HepG2 (cell line): Measurements from ENCODE around the gene PDGFA. TPM values are rescaled to one million over a fixed set of nuclear protein-coding genes. Genes with fewer than 3 reads are reported as not detected.

Experiments
- AKAP8 ChIP-seq: sonication (generic); formaldehyde crosslinking; IDR thresholded peaks from 2 replicates; pipeline ENCODE4 v1.5.1; 2020; ENCODE audit warnings: mild to moderate bottlenecking, missing genetic modification reagents
- BATF2 ChIP-seq: sonication (generic); formaldehyde crosslinking; IDR thresholded peaks from 2 replicates; pipeline ENCODE4 v1.8.0; 2022; ENCODE audit warnings: mild to moderate bottlenecking, missing genetic modification reagents, moderate library complexity
- FOSL2 ChIP-seq: sonication (generic); formaldehyde crosslinking; IDR thresholded peaks from 2 replicates; pipeline ENCODE4 v1.4.0; 2020; ENCODE audit warnings: missing genetic modification reagents
- FOXM1 ChIP-seq: sonication (generic); formaldehyde crosslinking; IDR thresholded peaks from 2 replicates; pipeline ENCODE4 v1.5.0; 2020; ENCODE audit warnings: missing genetic modification reagents
- GTF2F1 ChIP-seq: fragments of 150-350 bp; IDR thresholded peaks from 2 replicates; pipeline ENCODE4 v1.6.1; 2014; ENCODE audit warnings: low read length
- HNRNPUL1 ChIP-seq: fragments of 200-400 bp; formaldehyde crosslinking; IDR thresholded peaks from 2 replicates; pipeline ENCODE4 v1.6.1; 2017; ENCODE audit warnings: low read depth, mild to moderate bottlenecking, low read length, moderate library complexity
- KMT2B ChIP-seq: IDR thresholded peaks from 2 replicates; pipeline ENCODE4 v1.6.1; 2016; ENCODE audit warnings: missing genetic modification reagents, missing compliant biosample characterization
- MLX ChIP-seq: IDR thresholded peaks from 2 replicates; pipeline ENCODE4 v1.6.1; 2016
- MXD1 ChIP-seq: sonication (generic); formaldehyde crosslinking; IDR thresholded peaks from 2 replicates; pipeline ENCODE4 v1.4.0; 2020; ENCODE audit warnings: mild to moderate bottlenecking, missing genetic modification reagents
- NFRKB ChIP-seq: fragments of 450-650 bp; IDR thresholded peaks from 2 replicates; pipeline ENCODE4 v1.6.1; 2017
- NR2C2 ChIP-seq: sonication (generic); formaldehyde crosslinking; IDR thresholded peaks from 2 replicates; pipeline ENCODE4 v1.4.0; 2020; ENCODE audit warnings: missing genetic modification reagents, mild to moderate bottlenecking, moderate library complexity, borderline replicate concordance
- SALL1 ChIP-seq: sonication (generic); formaldehyde crosslinking; IDR thresholded peaks from 2 replicates; pipeline ENCODE4 v1.8.0; 2022; ENCODE audit warnings: mild to moderate bottlenecking, missing genetic modification reagents
- SIN3B ChIP-seq: fragments of 150-350 bp; IDR thresholded peaks from 2 replicates; pipeline ENCODE4 v1.6.1; 2014; ENCODE audit warnings: low read length
- SOX13 ChIP-seq, 3 experiments: fragments of 450-650 bp in 1 of 3; sonication (generic) in 1 of 3; formaldehyde crosslinking in 1 of 3; IDR thresholded peaks in 2 of 3; conservative IDR thresholded peaks in 1 of 3; 2 replicates each; pipeline versions ENCODE4 v1.5.0 to v1.6.1; 2016 to 2020; ENCODE audit warnings: antibody characterized with exemption in 1 of 3, mild to moderate bottlenecking in 1 of 3, missing compliant biosample characterization in 1 of 3, missing genetic modification reagents in 1 of 3, moderate library complexity in 1 of 3
- SP140L ChIP-seq: sonication (generic); formaldehyde crosslinking; IDR thresholded peaks from 2 replicates; pipeline ENCODE4 v1.4.0; 2020; ENCODE audit warnings: missing genetic modification reagents, borderline replicate concordance
- SSRP1 ChIP-seq: IDR thresholded peaks from 2 replicates; pipeline ENCODE4 v1.6.1; 2016; ENCODE audit warnings: control low read depth
- TEF ChIP-seq: sonication (generic); formaldehyde crosslinking; IDR thresholded peaks from 2 replicates; pipeline ENCODE4 v1.5.0; 2020; ENCODE audit warnings: missing genetic modification reagents
- U2AF1 ChIP-seq: fragments of 200-400 bp; formaldehyde crosslinking; optimal IDR thresholded peaks from 2 replicates; pipeline ENCODE3; 2017; ENCODE audit warnings: mild to moderate bottlenecking, low read depth, low read length
- ZBTB44 ChIP-seq: sonication (generic); formaldehyde crosslinking; IDR thresholded peaks from 2 replicates; pipeline ENCODE4 v1.4.0; 2020; ENCODE audit warnings: missing genetic modification reagents
- ZFP41 ChIP-seq: sonication (generic); formaldehyde crosslinking; IDR thresholded peaks from 2 replicates; pipeline ENCODE4 v1.4.0; 2020; ENCODE audit warnings: mild to moderate bottlenecking, missing genetic modification reagents, borderline replicate concordance
- ZNF205 ChIP-seq: IDR thresholded peaks from 2 replicates; pipeline ENCODE4 v1.6.1; 2018; ENCODE audit warnings: missing biosample characterization, missing genetic modification reagents
- ZNF567 ChIP-seq: sonication (generic); formaldehyde crosslinking; IDR thresholded peaks from 2 replicates; pipeline ENCODE4 v1.8.1; 2023; ENCODE audit warnings: mild to moderate bottlenecking, missing genetic modification reagents, borderline replicate concordance
- ZNF598 ChIP-seq: sonication (generic); formaldehyde crosslinking; IDR thresholded peaks from 2 replicates; pipeline ENCODE4 v1.5.1; 2020; ENCODE audit warnings: mild to moderate bottlenecking, missing genetic modification reagents, borderline replicate concordance
- ZNF619 ChIP-seq: sonication (generic); formaldehyde crosslinking; IDR thresholded peaks from 2 replicates; pipeline ENCODE4 v1.4.0; 2020; ENCODE audit warnings: mild to moderate bottlenecking, missing genetic modification reagents
- ZNF749 ChIP-seq: sonication (generic); formaldehyde crosslinking; IDR thresholded peaks from 2 replicates; pipeline ENCODE4 v1.8.0; 2022; ENCODE audit warnings: mild to moderate bottlenecking, missing genetic modification reagents, moderate library complexity, borderline replicate concordance
- ZNF772 ChIP-seq: sonication (generic); formaldehyde crosslinking; IDR thresholded peaks from 2 replicates; pipeline ENCODE4 v1.5.0; 2020; ENCODE audit warnings: mild to moderate bottlenecking, missing genetic modification reagents
- ZNF792 ChIP-seq: IDR thresholded peaks from 2 replicates; pipeline ENCODE4 v1.6.1; 2016
- ZNF83 ChIP-seq: sonication (generic); formaldehyde crosslinking; IDR thresholded peaks from 2 replicates; pipeline ENCODE4 v1.4.0; 2020; ENCODE audit warnings: missing genetic modification reagents, mild to moderate bottlenecking, borderline replicate concordance
- ZSCAN31 ChIP-seq: sonication (generic); formaldehyde crosslinking; IDR thresholded peaks from 2 replicates; pipeline ENCODE4 v1.5.0; 2020; ENCODE audit warnings: low read depth, mild to moderate bottlenecking, missing genetic modification reagents
- polyA plus RNA-seq, 8 experiments: library from polyadenylated mRNA; depleted of rRNA in 3 of 8; stranded (reverse) in 7 of 8; unstranded in 1 of 8; fragments of >200 nt; fragmentation: Illumina TruSeq in 4 of 8; extraction: Trizol in 4 of 8; gene quantifications; 2 replicates each; pipeline versions ENCODE4 v1.2.1 to v1.2.3, GENCODE V29; 2011 to 2016; ENCODE audit warnings: low read depth in 4 of 8, missing spikeins in 1 of 8, mixed read lengths in 1 of 8; ENCODE audit not compliant: insufficient read depth in 1 of 8
- total RNA-seq, 5 experiments: library from RNA; depleted of rRNA; stranded (reverse); fragments of >200 nt; fragmentation: Illumina TruSeq; extraction: Trizol; gene quantifications; 2 replicates each; pipeline ENCODE4 v1.2.3, GENCODE V29; 2016; ENCODE audit warnings: low read depth in 1 of 5

The PDGFA gene
- total and polyA plus RNA-seq, 2 of the 13 experiments (the other 11 are each of a cell fraction or from before 2014, with no cell fraction given): 1.5 to 3.4 TPM

GRCh38 chr7:461453-462172 is 58.0 kb downstream of the PDGFA start (continued):
- no peak for TF ChIP-seq GTF2F1
- TF ChIP-seq MLX: peak; percentile 76; the same call in 1 of the 2 replicates
- TF ChIP-seq ZNF749 (CRISPR knock-in tag): no peak
- no peak for TF ChIP-seq SSRP1 (CRISPR knock-in tag)
- peak; percentile 19; the same call in 1 of the 2 replicates for TF ChIP-seq FOSL2 (CRISPR knock-in tag)
- TF ChIP-seq ZSCAN31 (CRISPR knock-in tag): no peak
- TF ChIP-seq ZNF619 (CRISPR knock-in tag): no peak
- TF ChIP-seq ZBTB44 (CRISPR knock-in tag): no peak
- TF ChIP-seq ZNF205 (CRISPR knock-in tag): no peak
- TF ChIP-seq KMT2B: no peak
- TF ChIP-seq BATF2 (CRISPR knock-in tag): no peak
- TF ChIP-seq U2AF1: no peak
- TF ChIP-seq FOXM1 (CRISPR knock-in tag): no peak
- TF ChIP-seq ZNF792 (CRISPR knock-in tag): peak; percentile 47; the same call in 1 of the 2 replicates
- no peak for TF ChIP-seq TEF (CRISPR knock-in tag)
- TF ChIP-seq ZFP41 (CRISPR knock-in tag): no peak
- no peak for TF ChIP-seq SIN3B
- no peak for TF ChIP-seq SP140L
- TF ChIP-seq ZNF772: no peak
- no peak for TF ChIP-seq MXD1 (CRISPR knock-in tag)
- TF ChIP-seq ZNF598: no peak
- peak; percentile 58 for TF ChIP-seq SALL1 (CRISPR knock-in tag)
- no peak for TF ChIP-seq AKAP8 (CRISPR knock-in tag)
- no peak for TF ChIP-seq ZNF567 (CRISPR knock-in tag)
- no peak for TF ChIP-seq SOX13 (IDR thresholded peaks at IDR 0.05)
- peak in 1 of 2 experiments; percentile 31; a peak in 1 of 4 replicates for TF ChIP-seq SOX13 (CRISPR knock-in tag; conservative IDR thresholded peaks at IDR 0.05 in 1 of 2, IDR thresholded peaks at IDR 0.05 in 1 of 2)
- TF ChIP-seq NFRKB: no peak
- TF ChIP-seq ZNF83 (CRISPR knock-in tag): no peak
- TF ChIP-seq HNRNPUL1: no peak
- TF ChIP-seq NR2C2: no peak
